Gastroesophageal sphincter (tissue), 3 donors: ENCODE data around the gene GPR15LG.

Experiments used
- EP300 ChIP-seq: sonication (generic); formaldehyde crosslinking; IDR thresholded peaks from one replicate; pipeline ENCODE4 v1.6.1; 2017; ENCODE audit warnings: antibody characterized with exemption, mild to moderate bottlenecking
- POLR2A ChIP-seq, 2 donors: fragments of 450-650 bp; IDR thresholded peaks; one replicate each; pipeline ENCODE4 v1.6.1; 2017; ENCODE audit warnings: antibody characterized with exemption in 2 of 2, mild to moderate bottlenecking in 2 of 2, moderate library complexity in 1 of 2
- POLR2AphosphoS5 ChIP-seq: sonication (generic); formaldehyde crosslinking; IDR thresholded peaks from one replicate; pipeline ENCODE4 v1.6.1; 2017; ENCODE audit warnings: antibody characterized with exemption
- TF ChIP-seq, protein P1 (sequence below), 4 experiments: fragments of 200-600 bp in 2 of 4; fragments of 450-650 bp in 2 of 4; sonication (generic) in 1 of 4; IDR thresholded peaks; one replicate each; pipeline ENCODE4 v1.5.1; 2017 to 2019; ENCODE audit warnings: antibody characterized with exemption in 4 of 4, mild to moderate bottlenecking in 2 of 4, moderate library complexity in 2 of 4

DNA sequence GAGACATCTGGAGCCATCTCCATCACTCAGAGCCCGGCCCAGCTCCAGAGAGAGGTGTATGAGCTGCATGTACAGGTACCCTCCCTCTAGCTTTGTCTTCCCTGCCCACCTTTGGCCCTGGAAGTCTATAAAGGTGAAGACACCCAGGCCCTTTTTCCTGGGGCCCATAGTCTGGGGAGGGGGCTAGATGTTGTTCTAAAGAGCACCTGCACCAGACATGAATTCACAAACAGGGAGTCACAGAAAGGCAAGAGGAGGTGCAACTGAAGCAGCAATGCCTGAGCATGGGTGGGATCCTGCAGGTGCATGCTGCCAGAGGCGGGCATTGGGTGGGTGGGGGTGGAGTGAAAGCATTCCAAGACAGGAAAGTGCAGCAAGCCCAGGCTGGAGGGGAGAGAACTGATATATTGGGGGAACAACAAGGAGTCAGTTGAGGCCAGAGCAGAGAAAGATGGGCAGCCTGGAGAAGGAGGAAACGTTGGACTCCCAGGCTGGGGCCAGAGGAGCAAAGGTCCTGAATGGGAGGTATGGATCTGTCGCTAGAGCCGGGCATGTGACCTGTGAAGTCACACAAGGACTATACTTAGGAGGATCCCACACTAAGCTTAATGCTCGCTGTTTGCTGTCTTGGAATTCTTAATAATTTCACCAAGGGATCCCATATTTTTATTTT, 32.4 kb downstream of the GPR15LG start:
- TF ChIP-seq, protein P1, sequence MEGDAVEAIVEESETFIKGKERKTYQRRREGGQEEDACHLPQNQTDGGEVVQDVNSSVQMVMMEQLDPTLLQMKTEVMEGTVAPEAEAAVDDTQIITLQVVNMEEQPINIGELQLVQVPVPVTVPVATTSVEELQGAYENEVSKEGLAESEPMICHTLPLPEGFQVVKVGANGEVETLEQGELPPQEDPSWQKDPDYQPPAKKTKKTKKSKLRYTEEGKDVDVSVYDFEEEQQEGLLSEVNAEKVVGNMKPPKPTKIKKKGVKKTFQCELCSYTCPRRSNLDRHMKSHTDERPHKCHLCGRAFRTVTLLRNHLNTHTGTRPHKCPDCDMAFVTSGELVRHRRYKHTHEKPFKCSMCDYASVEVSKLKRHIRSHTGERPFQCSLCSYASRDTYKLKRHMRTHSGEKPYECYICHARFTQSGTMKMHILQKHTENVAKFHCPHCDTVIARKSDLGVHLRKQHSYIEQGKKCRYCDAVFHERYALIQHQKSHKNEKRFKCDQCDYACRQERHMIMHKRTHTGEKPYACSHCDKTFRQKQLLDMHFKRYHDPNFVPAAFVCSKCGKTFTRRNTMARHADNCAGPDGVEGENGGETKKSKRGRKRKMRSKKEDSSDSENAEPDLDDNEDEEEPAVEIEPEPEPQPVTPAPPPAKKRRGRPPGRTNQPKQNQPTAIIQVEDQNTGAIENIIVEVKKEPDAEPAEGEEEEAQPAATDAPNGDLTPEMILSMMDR (IDR thresholded peaks at IDR 0.05), result no peak
- TF ChIP-seq POLR2A (IDR thresholded peaks at IDR 0.05) (no peak), POLR2AphosphoS5 (no peak), EP300 (no peak)
